ENCODE data around the gene FAM118B. TPM values are rescaled to one million over a fixed set of nuclear protein-coding genes. Genes with fewer than 3 reads are reported as not detected.
A peak's percentile ranks its signal among the peaks of the same experiment; 100 is the strongest.

Gene FAM118B
- total and polyA plus RNA-seq, 2 of the 4 experiments (the other 2 are of a cell fraction): 20.0 to 27.2 TPM

- no peaks in the 10 kb centered on the region for H3K79me1 ChIP-seq (ENCODE audit: low read depth in 1 of 2, low read length in 2 of 2)
- CTCF ChIA-PET: no interaction called here
- H2BK5ac ChIP-seq (ENCODE audit: low read depth, low read length, poor library complexity, severe bottlenecking): no peak overlapping the region
- no peak for ATAC-seq (ENCODE audit: low read depth)
- H4K5ac ChIP-seq (ENCODE audit: low read depth, low read length): no peak overlapping the region
- H3K9ac ChIP-seq (ENCODE audit: low read depth, low read length): no peak overlapping the region
- no TSS peak for BruUV-seq (replicated peaks)
- H3K4me3 ChIP-seq (ENCODE audit: insufficient read depth, low read depth, low read length): no peak overlapping the region
- no peaks in the 10 kb centered on the region for H3K9me3 ChIP-seq (ENCODE audit: control insufficient read depth, insufficient read depth, low read length)
- H3K14ac ChIP-seq (replicated peaks; ENCODE audit: low read depth, low read length): no peak overlapping the region
- H3K18ac ChIP-seq (ENCODE audit: low read depth, low read length): no peak overlapping the region
- H3K4me1 ChIP-seq (ENCODE audit: control insufficient read depth, insufficient read depth, low read length): no peaks in the 10 kb centered on the region
- no peak overlapping the region for H2AFZ ChIP-seq (replicated peaks; ENCODE audit: low read length, poor library complexity)
- no peaks in the 10 kb centered on the region for H3K27me3 ChIP-seq (ENCODE audit: control insufficient read depth, insufficient read depth, low read length)
- POLR2A ChIA-PET (ENCODE audit: unreplicated experiment): no interaction called here
- H2AK5ac ChIP-seq (ENCODE audit: low read depth, low read length): no peak overlapping the region
- no peak overlapping the region for H2BK20ac ChIP-seq (ENCODE audit: low read depth, low read length)
- no peak overlapping the region for H2BK15ac ChIP-seq (ENCODE audit: low read depth, low read length)
- dilution Hi-C loops (cut with HindIII; ENCODE audit: low sequenced_read_pairs, unreplicated experiment): no loop called here
- H2BK120ac ChIP-seq (ENCODE audit: low read depth, low read length): no peak overlapping the region
- in situ Hi-C loops (cut with MboI; ENCODE audit: low sequenced_read_pairs): loop anchor here (5.0 kb wide), 1 partner anchor 263 kb away; no protein-coding TSS in a partner anchor
- WGBS, 2 experiments (ENCODE audit: extremely low coverage in 2 of 2, insufficient read length in 1 of 2): 92% methylated on average over 6 of the region's 14 CpGs; no CpG with 5 or more reads in 1 of the 2 experiments
- no peak overlapping the region for H3K4ac ChIP-seq (ENCODE audit: low read depth, low read length)
- no peak overlapping the region for H3K4me2 ChIP-seq (ENCODE audit: low read depth, low read length)
- TF ChIP-seq USF2 (IDR thresholded peaks at IDR 0.05; ENCODE audit: low read depth, low read length) (no peak), NFE2L2 (IDR thresholded peaks at IDR 0.05; ENCODE audit: low read depth, low read length) (no peak)
- peaks cover 7% of the 10 kb centered on the region for H3K36me3 ChIP-seq (ENCODE audit: control insufficient read depth, insufficient read depth, low read length)
- no peak overlapping the region for H4K91ac ChIP-seq (ENCODE audit: insufficient read depth, low read depth, low read length)
- no peak for DNase-seq
- H4K20me1 ChIP-seq (ENCODE audit: insufficient read depth, low read length): no peaks in the 10 kb centered on the region; the same call in 1 of the 2 replicates
- no peak overlapping the region for H3K27ac ChIP-seq (ENCODE audit: insufficient read depth, low read length)
- no peak overlapping the region for H3K23ac ChIP-seq (ENCODE audit: low read depth, low read length)
- peak overlapping the region; percentile 50 for H2AK9ac ChIP-seq (replicated peaks; ENCODE audit: low read depth, low read length, poor library complexity)
- intact Hi-C loops (cut with micrococcal nuclease): loop anchor here (5.0 kb wide), 1 partner anchor 128 kb away; the partner anchor contains the start of gene CDON
- no peak overlapping the region for H3K56ac ChIP-seq (ENCODE audit: extremely low read depth, insufficient read depth, low read length)
- no peak overlapping the region for H4K8ac ChIP-seq (ENCODE audit: low read depth in 2 of 2, low read length in 2 of 2)
- no peaks in the 10 kb centered on the region for H3K9me1 ChIP-seq (ENCODE audit: insufficient read depth, low read length)
Measured at GRCh38 chr11:126190792-126191191, 20.8 kb upstream of the FAM118B start.
